ENCODE measurements around the gene ADAMTS16. TPM values are rescaled to one million over a fixed set of nuclear protein-coding genes. Genes with fewer than 3 reads are reported as not detected.

The ADAMTS16 gene
- total and polyA plus RNA-seq, 2 experiments from 2014 or later = 2.8 to 15.4 TPM

- Histone ChIP-seq H3K79me2 (replicated peaks; ENCODE audit: insufficient read depth) (no peaks in the 10 kb centered on the region), H3K27ac (ENCODE audit: low read depth) (no peak overlapping the region), H3K36me3 (ENCODE audit: insufficient read depth) (no peaks in the 10 kb centered on the region), H2AFZ (no peak overlapping the region), H3K4me1 (ENCODE audit: insufficient read depth) (peaks cover 7% of the 10 kb centered on the region; the same call in 1 of the 2 replicates), H3F3A (replicated peaks; ENCODE audit: low read depth) (no peaks in the 10 kb centered on the region), H4K20me1 (replicated peaks; ENCODE audit: insufficient read depth) (no peaks in the 10 kb centered on the region), H3K4me2 (no peak overlapping the region), H3K27me3 (ENCODE audit: insufficient read depth) (no peaks in the 10 kb centered on the region), H3K9me2 (ENCODE audit: insufficient read depth) (peaks cover 5% of the 10 kb centered on the region; the same call in 1 of the 2 replicates), H3K4me3 (no peak overlapping the region)
- Mint-ChIP-seq H3K4me3 (no peak overlapping the region), H3K4me1 (peaks cover 12% of the 10 kb centered on the region; the same call in 2 of the 3 replicates), H3K27ac (no peak overlapping the region), H3K36me3 (ENCODE audit: low read depth) (no peaks in the 10 kb centered on the region), H3K27me3 (ENCODE audit: insufficient read depth, low read depth, poor library complexity) (no peaks in the 10 kb centered on the region), H3K9me3 (no peaks in the 10 kb centered on the region)
- ATAC-seq (no peak), DNase-seq (ENCODE audit: low spot score) (no peak)
- no peak for TF ChIP-seq ZNF114 (CRISPR knock-in tag; IDR thresholded peaks at IDR 0.05)
- TF ChIP-seq ETS1 (IDR thresholded peaks at IDR 0.05) = no peak
- no peak for TF ChIP-seq EZH2phosphoT487 (IDR thresholded peaks at IDR 0.05; ENCODE audit: unreplicated experiment)
- TF ChIP-seq REST (IDR thresholded peaks at IDR 0.05; ENCODE audit: unreplicated experiment) = no peak
- no peak for TF ChIP-seq CTCF (conservative IDR thresholded peaks at IDR 0.05; ENCODE audit: low read depth in 2 of 2)
- TF ChIP-seq EZH2 (IDR thresholded peaks at IDR 0.05; ENCODE audit: low read depth, unreplicated experiment) = no peak
- TF ChIP-seq ZNF331 (CRISPR knock-in tag; IDR thresholded peaks at IDR 0.05; ENCODE audit: low read depth) = no peak
- TF ChIP-seq JUNB (IDR thresholded peaks at IDR 0.05; ENCODE audit: unreplicated experiment) = no peak
- no peak for TF ChIP-seq POLR2AphosphoS5 (IDR thresholded peaks at IDR 0.05; ENCODE audit: low read depth)
- no peak for TF ChIP-seq CREB1 (CRISPR knock-in tag; IDR thresholded peaks at IDR 0.05; ENCODE audit: low read depth)
- no peak for TF ChIP-seq STAT1 (IDR thresholded peaks at IDR 0.05; ENCODE audit: unreplicated experiment)
- TF ChIP-seq ZNF462 (CRISPR knock-in tag; IDR thresholded peaks at IDR 0.05) = no peak
- no peak for TF ChIP-seq NANOG (IDR thresholded peaks at IDR 0.05; ENCODE audit: borderline replicate concordance)
Observed at GRCh38 chr5:5356765-5357164, 216.6 kb downstream of the ADAMTS16 start.
